Keratinocyte (primary cell): ENCODE results near the gene CXCL8.
"Not testable (repeated sequence)": the region's sequence is repeated elsewhere in the genome, so short reads cannot be mapped to it uniquely, and the experiment has no call there.

Experiments used
- CTCF ChIP-seq, 3 experiments: IDR thresholded peaks in 1 of 3; conservative IDR thresholded peaks in 1 of 3; optimal IDR thresholded peaks in 1 of 3; 2 replicates in 2 of 3; 3 replicates in 1 of 3; pipeline versions ENCODE3 to v1.5.1; 2011; ENCODE audit warnings: low read length in 3 of 3, mild to moderate bottlenecking in 3 of 3, moderate library complexity in 2 of 3, control low read depth in 1 of 3, inconsistent platforms in 1 of 3; ENCODE audit not compliant: insufficient read depth in 2 of 3; ENCODE audit errors: extremely low read depth in 1 of 3
- EZH2 ChIP-seq: IDR thresholded peaks from one replicate; pipeline ENCODE4 v1.6.1; 2012; ENCODE audit warnings: inconsistent platforms, mild to moderate bottlenecking, low read length, moderate library complexity

GRCh38 chr4:73774406-73774805 is 34.0 kb downstream of the CXCL8 start:
- not testable (repeated sequence) for TF ChIP-seq CTCF (optimal IDR thresholded peaks at IDR 0.05 in 1 of 3, IDR thresholded peaks at IDR 0.05 in 1 of 3, conservative IDR thresholded peaks at IDR 0.05 in 1 of 3; ENCODE audit: extremely low read depth in 1 of 3, insufficient read depth in 2 of 3, low read length in 3 of 3); EZH2
